ENCODE results near the gene MFN1.

DNA sequence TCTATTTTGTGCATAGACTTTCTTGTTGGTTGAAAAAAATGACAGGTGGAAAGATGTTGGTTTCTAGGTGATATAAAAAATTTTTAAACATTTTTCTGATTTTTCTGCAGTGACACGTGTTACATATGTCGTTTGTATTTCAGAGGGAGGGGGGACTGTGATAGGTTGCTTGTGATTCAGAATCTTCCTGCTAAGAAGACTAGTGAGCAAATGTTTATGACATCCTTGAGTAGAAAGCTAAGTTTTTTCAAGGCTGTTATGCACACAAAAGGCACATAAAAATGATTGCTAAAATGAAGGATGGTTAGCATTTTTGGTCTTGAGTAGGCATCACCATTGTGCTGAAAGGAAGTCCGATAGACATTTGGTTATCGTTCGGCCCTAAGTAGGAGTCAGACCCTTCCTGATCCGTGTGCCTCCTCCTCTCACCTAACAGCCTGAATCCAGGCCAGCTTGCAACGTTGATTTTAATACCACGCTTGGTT, 23.2 kb upstream of the MFN1 start:
- TF ChIP-seq, protein P1, sequence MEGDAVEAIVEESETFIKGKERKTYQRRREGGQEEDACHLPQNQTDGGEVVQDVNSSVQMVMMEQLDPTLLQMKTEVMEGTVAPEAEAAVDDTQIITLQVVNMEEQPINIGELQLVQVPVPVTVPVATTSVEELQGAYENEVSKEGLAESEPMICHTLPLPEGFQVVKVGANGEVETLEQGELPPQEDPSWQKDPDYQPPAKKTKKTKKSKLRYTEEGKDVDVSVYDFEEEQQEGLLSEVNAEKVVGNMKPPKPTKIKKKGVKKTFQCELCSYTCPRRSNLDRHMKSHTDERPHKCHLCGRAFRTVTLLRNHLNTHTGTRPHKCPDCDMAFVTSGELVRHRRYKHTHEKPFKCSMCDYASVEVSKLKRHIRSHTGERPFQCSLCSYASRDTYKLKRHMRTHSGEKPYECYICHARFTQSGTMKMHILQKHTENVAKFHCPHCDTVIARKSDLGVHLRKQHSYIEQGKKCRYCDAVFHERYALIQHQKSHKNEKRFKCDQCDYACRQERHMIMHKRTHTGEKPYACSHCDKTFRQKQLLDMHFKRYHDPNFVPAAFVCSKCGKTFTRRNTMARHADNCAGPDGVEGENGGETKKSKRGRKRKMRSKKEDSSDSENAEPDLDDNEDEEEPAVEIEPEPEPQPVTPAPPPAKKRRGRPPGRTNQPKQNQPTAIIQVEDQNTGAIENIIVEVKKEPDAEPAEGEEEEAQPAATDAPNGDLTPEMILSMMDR (IDR thresholded peaks at IDR 0.05): no peak
- TF ChIP-seq ZFX (IDR thresholded peaks at IDR 0.05; ENCODE audit: borderline replicate concordance): no peak
